AG09319 (cell line): Measurements from ENCODE around the gene SLC26A1.

Experiments
- DNase-seq: peaks from one replicate; pipeline ENCODE4 v3.0.0-alpha.2; 2010; ENCODE audit warnings: low read depth; ENCODE audit errors: extremely low read depth
- TF ChIP-seq, protein P1 (sequence below): IDR thresholded peaks from 2 replicates; pipeline ENCODE4 v1.5.1; 2011; ENCODE audit warnings: low read depth, mild to moderate bottlenecking, inconsistent platforms, low read length, moderate library complexity

SLC26A1 gene

DNA sequence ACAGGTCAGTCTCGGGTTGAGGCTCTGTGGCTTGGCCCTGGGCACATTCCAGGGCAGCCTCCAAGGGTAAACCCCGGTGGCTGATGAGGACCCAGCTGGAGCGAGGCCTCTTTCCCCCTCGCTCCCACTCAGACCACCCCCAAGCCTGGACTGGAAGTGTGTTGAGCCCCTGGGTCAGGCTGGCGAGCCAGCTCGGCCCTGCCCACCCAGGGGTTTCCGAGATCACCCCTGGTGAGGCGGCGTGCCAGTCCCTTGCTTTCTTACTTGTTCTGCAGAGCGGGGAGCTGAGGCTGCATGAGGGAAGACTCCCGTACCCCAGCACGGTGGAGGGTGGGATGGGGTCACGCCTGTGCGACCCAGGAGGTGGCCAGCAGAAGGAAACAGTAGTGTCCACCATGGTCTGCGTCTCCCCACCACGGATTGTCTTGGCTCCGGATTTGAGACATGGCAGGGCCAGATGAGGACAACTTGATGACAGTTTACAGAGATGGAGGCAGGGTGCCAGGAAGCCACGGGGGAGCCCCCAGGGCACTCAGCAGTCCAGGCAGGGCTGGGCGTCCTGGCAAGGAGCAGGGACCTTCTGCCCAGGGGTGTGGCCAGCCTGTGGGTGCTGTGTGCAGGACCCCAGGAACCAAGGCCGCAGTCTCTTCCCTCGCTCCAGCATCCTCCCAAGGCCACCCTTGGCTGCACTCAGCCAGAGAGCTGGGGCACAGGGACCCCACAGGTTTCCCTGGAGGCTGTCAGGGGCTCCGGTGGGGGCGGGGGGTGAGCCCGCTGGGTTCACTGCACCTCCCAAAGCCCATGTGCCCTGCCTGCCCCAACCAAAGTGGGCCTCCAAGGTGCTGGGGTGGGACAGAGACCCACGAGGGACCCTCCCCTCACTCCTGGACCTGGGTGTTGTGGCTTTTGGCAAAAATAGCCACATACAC lies 11.6 kb upstream of the SLC26A1 start:
- TF ChIP-seq, protein P1, sequence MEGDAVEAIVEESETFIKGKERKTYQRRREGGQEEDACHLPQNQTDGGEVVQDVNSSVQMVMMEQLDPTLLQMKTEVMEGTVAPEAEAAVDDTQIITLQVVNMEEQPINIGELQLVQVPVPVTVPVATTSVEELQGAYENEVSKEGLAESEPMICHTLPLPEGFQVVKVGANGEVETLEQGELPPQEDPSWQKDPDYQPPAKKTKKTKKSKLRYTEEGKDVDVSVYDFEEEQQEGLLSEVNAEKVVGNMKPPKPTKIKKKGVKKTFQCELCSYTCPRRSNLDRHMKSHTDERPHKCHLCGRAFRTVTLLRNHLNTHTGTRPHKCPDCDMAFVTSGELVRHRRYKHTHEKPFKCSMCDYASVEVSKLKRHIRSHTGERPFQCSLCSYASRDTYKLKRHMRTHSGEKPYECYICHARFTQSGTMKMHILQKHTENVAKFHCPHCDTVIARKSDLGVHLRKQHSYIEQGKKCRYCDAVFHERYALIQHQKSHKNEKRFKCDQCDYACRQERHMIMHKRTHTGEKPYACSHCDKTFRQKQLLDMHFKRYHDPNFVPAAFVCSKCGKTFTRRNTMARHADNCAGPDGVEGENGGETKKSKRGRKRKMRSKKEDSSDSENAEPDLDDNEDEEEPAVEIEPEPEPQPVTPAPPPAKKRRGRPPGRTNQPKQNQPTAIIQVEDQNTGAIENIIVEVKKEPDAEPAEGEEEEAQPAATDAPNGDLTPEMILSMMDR: no peak

DNA sequence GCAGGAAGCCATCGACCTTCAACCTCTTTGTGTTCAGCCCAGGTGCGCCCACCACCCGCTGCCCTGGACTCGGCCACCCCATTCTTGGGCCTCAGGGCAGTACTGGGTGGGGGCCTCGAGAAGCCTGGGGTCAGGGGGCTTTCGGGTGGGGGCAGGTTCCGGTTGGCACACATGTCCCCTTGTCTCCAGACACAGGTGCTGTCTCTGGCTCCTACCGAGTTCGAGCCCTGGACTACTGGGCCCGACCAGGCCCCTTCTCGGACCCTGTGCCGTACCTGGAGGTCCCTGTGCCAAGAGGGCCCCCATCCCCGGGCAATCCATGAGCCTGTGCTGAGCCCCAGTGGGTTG lies 10.8 kb upstream of the SLC26A1 start:
- TF ChIP-seq, protein P1: no peak
- no peak for DNase-seq

More for the DNA sequence above, 11.6 kb upstream of the SLC26A1 start:
- DNase-seq: no peak

DNA sequence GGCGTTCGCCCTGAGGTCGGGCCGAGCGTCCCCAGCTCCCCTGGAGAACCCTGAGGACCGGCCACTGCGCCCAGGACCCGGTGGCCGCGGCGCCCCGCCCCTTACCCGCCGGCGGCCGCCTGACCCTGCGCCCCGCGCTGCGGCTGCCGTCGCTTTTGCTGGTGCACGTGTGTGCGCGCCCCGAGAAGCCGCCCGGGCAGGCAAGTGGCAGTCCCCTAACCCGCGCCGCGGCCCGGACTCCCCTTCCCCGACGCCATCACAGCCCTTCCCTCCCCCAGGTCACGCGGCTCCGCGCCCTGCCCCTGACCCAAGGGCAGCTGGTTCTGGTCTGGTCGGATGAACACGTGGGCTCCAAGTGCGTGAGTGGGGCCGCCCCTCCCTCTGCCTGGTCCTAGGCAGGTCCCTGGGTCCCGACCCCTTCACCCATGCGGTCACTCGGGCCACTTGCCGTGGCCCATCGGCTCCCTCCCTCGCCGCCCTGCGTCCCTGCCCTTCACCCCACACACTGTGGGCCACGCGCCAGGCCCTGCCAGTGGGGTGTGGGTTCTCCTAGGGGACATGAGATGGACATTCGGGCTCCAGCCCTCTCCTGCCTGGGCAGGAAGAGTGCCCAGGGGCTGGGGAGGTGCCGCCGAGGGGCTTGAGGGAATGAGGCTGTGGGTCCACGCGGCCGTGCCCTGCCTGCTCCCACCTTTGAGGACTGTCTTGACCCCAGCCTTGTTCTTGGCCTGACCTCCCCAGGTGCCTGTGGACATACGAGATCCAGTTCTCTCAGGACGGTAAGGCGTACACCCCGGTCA lies 10.3 kb upstream of the SLC26A1 start:
- TF ChIP-seq, protein P1: no peak
- no peak for DNase-seq

GRCh38 chr4:1002631-1003251 lies 9.5 kb upstream of the SLC26A1 start:
- DNase-seq: no peak
- TF ChIP-seq, protein P1: no peak

- TF ChIP-seq, protein P1: no peak
- no peak for DNase-seq
Observed at GRCh38 chr4:1002131-1002630, 9.0 kb upstream of the SLC26A1 start.

DNA sequence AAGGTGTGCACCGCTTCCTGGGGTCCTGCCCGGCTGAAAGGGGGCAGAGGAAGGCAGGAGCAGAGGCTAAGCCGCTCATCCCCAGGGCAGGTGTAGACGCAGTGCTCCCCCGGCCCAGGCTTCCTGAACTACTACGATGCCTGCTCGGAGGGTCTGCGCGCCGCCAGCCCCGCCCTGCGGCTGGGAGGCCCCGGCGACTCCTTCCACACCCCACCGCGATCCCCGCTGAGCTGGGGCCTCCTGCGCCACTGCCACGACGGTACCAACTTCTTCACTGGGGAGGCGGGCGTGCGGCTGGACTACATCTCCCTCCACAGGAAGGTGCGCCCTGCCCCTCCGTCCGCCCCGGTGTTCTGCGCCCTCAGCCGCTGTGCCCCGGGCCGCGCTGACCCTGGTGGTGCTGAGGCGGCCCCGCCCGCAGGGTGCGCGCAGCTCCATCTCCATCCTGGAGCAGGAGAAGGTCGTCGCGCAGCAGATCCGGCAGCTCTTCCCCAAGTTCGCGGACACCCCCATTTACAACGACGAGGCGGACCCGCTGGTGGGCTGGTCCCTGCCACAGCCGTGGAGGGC lies 8.4 kb upstream of the SLC26A1 start:
- DNase-seq: no peak
- TF ChIP-seq, protein P1: no peak
